AG04450 (cell line): ENCODE data around the gene LILRB1. TPM values are rescaled to one million over a fixed set of nuclear protein-coding genes. Genes with fewer than 3 reads are reported as not detected.

ENCODE experiments used
- CTCF ChIA-PET: fragments of 300-600, 350-600 bp; formaldehyde crosslinking; extraction: SDS; loops from one replicate; lab custom pipeline; 2022; ENCODE audit warnings: antibody characterized with exemption, inconsistent platforms; lab: Charles Lee
- POLR2A ChIA-PET: fragments of 350-600 bp; formaldehyde crosslinking; extraction: SDS; loops from one replicate; lab custom pipeline; 2021; ENCODE audit warnings: antibody characterized with exemption, inconsistent platforms; lab: Yijun Ruan, JAX
- DNase-seq: peaks from one replicate; pipeline ENCODE4 v3.0.0-alpha.2; 2011; ENCODE audit warnings: low read depth, low spot score
- H3K27ac ChIP-seq: one replicate; pipeline ENCODE4 v1.5.1; 2012; ENCODE audit warnings: low read depth, low read length, control low read depth
- H3K27me3 ChIP-seq: one replicate; pipeline ENCODE4 v1.6.0; 2012; ENCODE audit warnings: low read length; ENCODE audit not compliant: control insufficient read depth, insufficient read depth
- H3K4me3 ChIP-seq: 2 replicates; pipeline ENCODE4 v1.5.1; 2011; ENCODE audit warnings: mild to moderate bottlenecking, low read depth, low read length, control low read depth
- H3K9me3 ChIP-seq: 2 replicates; pipeline ENCODE4 v1.5.1; 2012; ENCODE audit warnings: low read length; ENCODE audit not compliant: control insufficient read depth, insufficient read depth
- polyA plus RNA-seq: library from polyadenylated mRNA; depleted of rRNA; stranded (reverse); fragments of >200 nt; gene quantifications from 2 replicates; pipeline ENCODE4 v1.2.3, GENCODE V29; 2011
- TF ChIP-seq, protein P1 (sequence below): IDR thresholded peaks from 2 replicates; pipeline ENCODE4 v1.5.1; 2011; ENCODE audit warnings: low read depth, low read length, control low read depth, inconsistent platforms

LILRB1 gene
- polyA plus RNA-seq, 1 experiment = not detected

DNA sequence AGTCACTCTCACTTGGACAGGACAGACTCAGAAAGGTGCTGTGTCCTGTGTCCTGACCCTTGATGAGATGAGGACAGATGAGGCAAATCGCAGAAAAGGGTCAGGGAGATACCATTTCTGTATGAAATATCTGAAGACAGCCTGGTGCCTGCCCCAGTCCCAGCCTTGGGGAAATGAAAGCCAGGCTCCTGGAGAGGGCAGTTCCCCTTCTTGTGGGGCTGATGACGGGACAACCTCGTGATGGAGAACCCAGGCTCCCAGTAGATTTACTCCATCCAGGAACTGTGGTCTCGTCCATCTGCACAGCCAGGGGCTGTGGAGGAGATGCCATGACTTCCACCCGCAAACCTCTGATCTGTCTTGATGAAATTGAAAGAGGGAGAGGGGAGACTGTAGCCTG lies 13.8 kb downstream of the LILRB1 start:
- ChIA-PET POLR2A (no interaction called here), CTCF (no interaction called here)
- TF ChIP-seq, protein P1, sequence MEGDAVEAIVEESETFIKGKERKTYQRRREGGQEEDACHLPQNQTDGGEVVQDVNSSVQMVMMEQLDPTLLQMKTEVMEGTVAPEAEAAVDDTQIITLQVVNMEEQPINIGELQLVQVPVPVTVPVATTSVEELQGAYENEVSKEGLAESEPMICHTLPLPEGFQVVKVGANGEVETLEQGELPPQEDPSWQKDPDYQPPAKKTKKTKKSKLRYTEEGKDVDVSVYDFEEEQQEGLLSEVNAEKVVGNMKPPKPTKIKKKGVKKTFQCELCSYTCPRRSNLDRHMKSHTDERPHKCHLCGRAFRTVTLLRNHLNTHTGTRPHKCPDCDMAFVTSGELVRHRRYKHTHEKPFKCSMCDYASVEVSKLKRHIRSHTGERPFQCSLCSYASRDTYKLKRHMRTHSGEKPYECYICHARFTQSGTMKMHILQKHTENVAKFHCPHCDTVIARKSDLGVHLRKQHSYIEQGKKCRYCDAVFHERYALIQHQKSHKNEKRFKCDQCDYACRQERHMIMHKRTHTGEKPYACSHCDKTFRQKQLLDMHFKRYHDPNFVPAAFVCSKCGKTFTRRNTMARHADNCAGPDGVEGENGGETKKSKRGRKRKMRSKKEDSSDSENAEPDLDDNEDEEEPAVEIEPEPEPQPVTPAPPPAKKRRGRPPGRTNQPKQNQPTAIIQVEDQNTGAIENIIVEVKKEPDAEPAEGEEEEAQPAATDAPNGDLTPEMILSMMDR = no peak
- no peaks in the 10 kb centered on the region for H3K27me3 ChIP-seq
- H3K27ac ChIP-seq = no peak overlapping the region
- DNase-seq = no peak
- peaks cover 21% of the 10 kb centered on the region for H3K9me3 ChIP-seq
- no peak overlapping the region for H3K4me3 ChIP-seq

DNA sequence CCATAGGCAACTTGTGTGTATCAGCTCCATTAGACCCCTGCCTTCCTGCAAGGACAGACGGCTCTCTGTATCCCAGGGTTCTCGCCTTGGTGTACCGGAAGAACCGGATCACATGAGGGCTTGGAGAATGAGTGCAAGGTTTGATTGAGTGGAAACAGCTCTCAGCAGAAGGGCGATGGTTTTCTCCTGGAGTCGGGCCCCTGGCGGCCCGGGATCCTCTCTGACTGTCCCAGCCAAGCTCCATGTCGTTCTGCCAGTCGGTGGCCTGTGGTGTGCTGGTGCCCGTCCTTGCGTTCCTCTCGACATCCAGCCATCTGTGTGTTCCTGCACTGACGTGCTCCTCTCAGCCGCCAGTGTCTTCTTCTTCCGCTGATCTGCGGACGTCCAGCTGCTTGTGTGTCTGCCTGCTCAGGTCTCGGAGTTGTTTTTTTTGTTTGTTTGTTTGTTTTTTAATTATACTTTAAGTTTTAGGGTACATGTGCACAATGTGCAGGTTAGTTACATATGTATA lies 16.1 kb downstream of the LILRB1 start:
- ChIA-PET POLR2A (no interaction called here), CTCF (no interaction called here)

DNA sequence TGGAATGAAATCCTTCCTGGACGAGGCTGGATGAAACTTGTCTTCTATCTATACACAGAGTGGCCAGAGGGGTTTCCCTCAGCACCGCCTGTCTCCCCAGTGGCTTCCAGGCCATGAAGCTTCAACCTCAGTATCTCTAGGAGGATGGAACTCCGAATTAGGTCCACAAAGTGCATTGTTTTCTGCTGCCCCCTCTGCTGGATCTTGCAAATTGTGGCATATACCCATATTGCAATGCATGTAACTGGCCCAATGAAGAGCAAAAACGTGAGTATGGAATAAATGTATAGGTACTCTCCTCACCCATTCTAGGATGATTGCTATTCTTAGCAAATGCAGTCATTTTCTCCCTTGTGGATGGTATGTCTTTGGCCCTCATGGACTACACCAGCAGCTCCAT lies 17.8 kb downstream of the LILRB1 start:
- DNase-seq = no peak
- ChIA-PET POLR2A (no interaction called here), CTCF (no interaction called here)
- H3K9me3 ChIP-seq = peaks cover 26% of the 10 kb centered on the region
- H3K27ac ChIP-seq = no peak overlapping the region
- H3K4me3 ChIP-seq = no peak overlapping the region
- TF ChIP-seq, protein P1 = no peak
- H3K27me3 ChIP-seq = no peaks in the 10 kb centered on the region

More for the DNA sequence above, 16.1 kb downstream of the LILRB1 start:
- Histone ChIP-seq H3K27ac (no peak overlapping the region), H3K27me3 (no peaks in the 10 kb centered on the region), H3K4me3 (no peak overlapping the region), H3K9me3 (peaks cover 26% of the 10 kb centered on the region)
- TF ChIP-seq, protein P1 = no peak
- DNase-seq = no peak

DNA sequence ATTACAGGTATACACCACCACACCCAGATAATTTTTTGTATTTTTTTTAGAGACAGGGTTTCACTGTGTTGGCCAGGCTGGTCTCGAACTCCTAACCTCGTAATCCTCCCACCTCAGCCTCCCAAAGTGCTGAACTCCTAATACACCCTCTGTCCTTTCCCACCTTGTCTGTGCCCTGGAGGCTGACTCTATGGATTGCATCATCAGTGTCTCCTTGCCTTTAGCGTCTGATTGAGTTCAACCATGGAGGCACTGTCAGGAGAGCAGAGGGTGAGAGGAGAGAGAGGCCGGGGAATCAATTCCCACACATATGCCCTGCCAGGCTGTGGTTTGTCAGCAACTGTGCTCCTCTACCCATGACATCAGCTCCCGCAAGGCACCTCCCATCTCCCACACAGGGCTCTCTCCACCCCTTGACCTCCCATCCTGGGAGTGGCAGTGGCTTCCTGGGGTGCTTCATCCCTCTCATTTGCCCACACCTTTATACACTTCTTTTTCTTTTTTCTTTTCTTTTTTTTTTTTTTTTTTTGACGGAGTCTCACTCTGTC lies 19.9 kb downstream of the LILRB1 start:
- DNase-seq = no peak
- no peaks in the 10 kb centered on the region for H3K27me3 ChIP-seq
- no peak overlapping the region for H3K27ac ChIP-seq
- CTCF ChIA-PET = no interaction called here
- no peak overlapping the region for H3K4me3 ChIP-seq
- POLR2A ChIA-PET = no interaction called here
- peaks cover 32% of the 10 kb centered on the region for H3K9me3 ChIP-seq
- TF ChIP-seq, protein P1 = no peak

DNA sequence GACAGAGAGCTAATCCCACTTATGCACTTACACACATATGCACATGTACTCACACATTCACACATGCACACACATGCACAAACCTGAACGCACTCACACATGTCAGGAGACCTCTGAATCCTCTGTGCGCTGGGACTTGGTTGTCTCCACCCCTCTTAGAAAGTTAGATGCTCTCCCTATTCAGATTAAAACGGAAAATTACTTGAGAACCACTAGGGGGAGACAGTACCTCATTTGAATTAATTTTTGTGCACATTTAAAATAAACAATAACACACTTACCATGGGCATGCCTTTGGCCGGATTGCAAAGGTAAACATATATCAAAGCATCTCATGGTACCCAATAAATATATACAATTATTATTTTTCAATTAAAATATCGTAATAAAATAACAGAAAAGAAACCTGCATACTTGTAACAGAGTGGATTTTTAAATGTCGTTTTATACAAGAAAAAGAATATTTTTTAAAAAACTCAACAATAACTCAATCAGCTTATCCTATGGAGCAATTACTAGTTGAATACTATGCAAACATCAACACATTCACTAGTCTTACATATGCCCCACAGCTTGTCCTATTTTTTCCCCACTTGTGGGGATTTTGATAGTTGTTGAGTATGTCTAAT lies 23.0 kb downstream of the LILRB1 start:
- ChIA-PET POLR2A (no interaction called here), CTCF (interaction anchor here (1.0 to 1.7 kb wide), 2 partner anchors 16 to 21 kb away, joined by 4 to 6 read pairs; no protein-coding TSS in a partner anchor)
- Histone ChIP-seq H3K4me3 (no peak overlapping the region), H3K9me3 (peaks cover 43% of the 10 kb centered on the region), H3K27me3 (no peaks in the 10 kb centered on the region), H3K27ac (no peak overlapping the region)
- TF ChIP-seq, protein P1 = peak; percentile 24; the same call in 1 of the 2 replicates
- DNase-seq = no peak
